Stimulated activated memory B cell treated with anti-CD40 and anti-IgM and Interleukin-4, amounts not matched to agents 10 μg/mL and 1 μg/mL and 100 μg/mL, for 72 hours (primary cell): ENCODE results near the gene PPP1R15B.
A peak's percentile ranks its signal among the peaks of the same experiment; 100 is the strongest.

ENCODE experiments used
- ATAC-seq: fragments of 150-1000 bp; cut with Tn5 transposase; 2 replicates; pipeline ENCODE4 v1.10.0; 2021
- H3K27ac Mint-ChIP-seq: one replicate; pipeline ENCODE4 v1.8.0; 2022; ENCODE audit warnings: mild to moderate bottlenecking, mixed read lengths
- H3K27me3 Mint-ChIP-seq: one replicate; pipeline ENCODE4 v1.8.0; 2022; ENCODE audit warnings: mixed read lengths
- H3K36me3 Mint-ChIP-seq: one replicate; pipeline ENCODE4 v1.8.0; 2022; ENCODE audit warnings: mixed read lengths
- H3K4me1 Mint-ChIP-seq: one replicate; pipeline ENCODE4 v1.8.0; 2022; ENCODE audit warnings: mixed read lengths
- H3K4me3 Mint-ChIP-seq: one replicate; pipeline ENCODE4 v1.8.0; 2022; ENCODE audit warnings: mild to moderate bottlenecking, moderate library complexity, mixed read lengths
- H3K9me3 Mint-ChIP-seq: one replicate; pipeline ENCODE4 v1.8.0; 2022; ENCODE audit warnings: mixed read lengths

PPP1R15B gene

GRCh38 chr1:204411451-204412204, at the start of gene PPP1R15B:
Gene PPP1R15B (minus strand): TSS chr1:204411817. CDS start chr1:204411411, 406 bp downstream.
- peaks cover 19% of the 10 kb centered on the region for H3K36me3 Mint-ChIP-seq
- ATAC-seq = peak; percentile 99
- H3K27me3 Mint-ChIP-seq = no peaks in the 10 kb centered on the region
- H3K4me1 Mint-ChIP-seq = peaks cover 34% of the 10 kb centered on the region
- no peaks in the 10 kb centered on the region for H3K9me3 Mint-ChIP-seq
- H3K27ac Mint-ChIP-seq = peak within 1 kb of the TSS; percentile 98
- peak within 1 kb of the TSS; percentile 100 for H3K4me3 Mint-ChIP-seq

GRCh38 chr1:204460346-204460745, 48.7 kb upstream of the PPP1R15B start:
- H3K4me3 Mint-ChIP-seq = no peak overlapping the region
- H3K4me1 Mint-ChIP-seq = peaks cover 75% of the 10 kb centered on the region
- H3K9me3 Mint-ChIP-seq = no peaks in the 10 kb centered on the region
- no peak for ATAC-seq
- H3K27me3 Mint-ChIP-seq = no peaks in the 10 kb centered on the region
- H3K36me3 Mint-ChIP-seq = peaks cover 63% of the 10 kb centered on the region
- peak overlapping the region; percentile 89 for H3K27ac Mint-ChIP-seq

GRCh38 chr1:204459706-204460105, 48.1 kb upstream of the PPP1R15B start:
- Mint-ChIP-seq H3K27me3 (no peaks in the 10 kb centered on the region), H3K27ac (no peak overlapping the region), H3K4me3 (no peak overlapping the region), H3K36me3 (peaks cover 70% of the 10 kb centered on the region), H3K4me1 (peaks cover 73% of the 10 kb centered on the region), H3K9me3 (no peaks in the 10 kb centered on the region)
- ATAC-seq = no peak

- no peak overlapping the region for H3K4me3 Mint-ChIP-seq
- H3K27ac Mint-ChIP-seq = peak overlapping the region; percentile 43
- no peak for ATAC-seq
- no peaks in the 10 kb centered on the region for H3K9me3 Mint-ChIP-seq
- H3K4me1 Mint-ChIP-seq = peaks cover 73% of the 10 kb centered on the region
- H3K36me3 Mint-ChIP-seq = peaks cover 61% of the 10 kb centered on the region
- H3K27me3 Mint-ChIP-seq = no peaks in the 10 kb centered on the region
Measured at GRCh38 chr1:204457666-204458065, 46.0 kb upstream of the PPP1R15B start.

- Mint-ChIP-seq H3K27me3 (no peaks in the 10 kb centered on the region), H3K4me3 (no peak overlapping the region), H3K36me3 (peaks cover 61% of the 10 kb centered on the region), H3K4me1 (peaks cover 69% of the 10 kb centered on the region), H3K9me3 (no peaks in the 10 kb centered on the region), H3K27ac (no peak overlapping the region)
- no peak for ATAC-seq
Measured at GRCh38 chr1:204456826-204457442, 45.3 kb upstream of the PPP1R15B start.

- H3K4me3 Mint-ChIP-seq = no peak overlapping the region
- H3K36me3 Mint-ChIP-seq = peaks cover 64% of the 10 kb centered on the region
- H3K9me3 Mint-ChIP-seq = no peaks in the 10 kb centered on the region
- ATAC-seq = no peak
- H3K4me1 Mint-ChIP-seq = peaks cover 69% of the 10 kb centered on the region
- H3K27ac Mint-ChIP-seq = no peak overlapping the region
- H3K27me3 Mint-ChIP-seq = no peaks in the 10 kb centered on the region
Measured at GRCh38 chr1:204455831-204456145, 44.2 kb upstream of the PPP1R15B start.

GRCh38 chr1:204455063-204455830, 43.6 kb upstream of the PPP1R15B start:
- peak overlapping the region; percentile 33 for H3K27ac Mint-ChIP-seq
- H3K4me1 Mint-ChIP-seq = peaks cover 69% of the 10 kb centered on the region

GRCh38 chr1:204454476-204454875, 42.9 kb upstream of the PPP1R15B start:
- no peak overlapping the region for H3K4me3 Mint-ChIP-seq
- peaks cover 59% of the 10 kb centered on the region for H3K36me3 Mint-ChIP-seq
- ATAC-seq = no peak
- H3K27me3 Mint-ChIP-seq = no peaks in the 10 kb centered on the region
- no peaks in the 10 kb centered on the region for H3K9me3 Mint-ChIP-seq
- H3K4me1 Mint-ChIP-seq = peaks cover 69% of the 10 kb centered on the region
- H3K27ac Mint-ChIP-seq = peak overlapping the region; percentile 82

More at GRCh38 chr1:204455063-204455830, 43.6 kb upstream of the PPP1R15B start:
- Mint-ChIP-seq H3K36me3 (peaks cover 64% of the 10 kb centered on the region), H3K9me3 (no peaks in the 10 kb centered on the region), H3K4me3 (no peak overlapping the region), H3K27me3 (no peaks in the 10 kb centered on the region)
- no peak for ATAC-seq

GRCh38 chr1:204453141-204453772, 41.6 kb upstream of the PPP1R15B start:
- peaks cover 55% of the 10 kb centered on the region for H3K36me3 Mint-ChIP-seq
- H3K27me3 Mint-ChIP-seq = no peaks in the 10 kb centered on the region
- H3K27ac Mint-ChIP-seq = peak overlapping the region; percentile 82
- H3K9me3 Mint-ChIP-seq = no peaks in the 10 kb centered on the region
- peak overlapping the region; percentile 4 for H3K4me3 Mint-ChIP-seq
- H3K4me1 Mint-ChIP-seq = peaks cover 70% of the 10 kb centered on the region
- peak; percentile 96 for ATAC-seq

GRCh38 chr1:204451352-204452124, 39.9 kb upstream of the PPP1R15B start:
- no peak overlapping the region for H3K4me3 Mint-ChIP-seq
- peaks cover 82% of the 10 kb centered on the region for H3K4me1 Mint-ChIP-seq
- H3K9me3 Mint-ChIP-seq = no peaks in the 10 kb centered on the region
- H3K27me3 Mint-ChIP-seq = no peaks in the 10 kb centered on the region
- H3K36me3 Mint-ChIP-seq = peaks cover 55% of the 10 kb centered on the region
- H3K27ac Mint-ChIP-seq = peak overlapping the region; percentile 71
- no peak for ATAC-seq

GRCh38 chr1:204450461-204451257, 39.0 kb upstream of the PPP1R15B start:
- Mint-ChIP-seq H3K27me3 (no peaks in the 10 kb centered on the region), H3K27ac (peak overlapping the region; percentile 71)
- no peak for ATAC-seq

GRCh38 chr1:204449678-204450280, 38.2 kb upstream of the PPP1R15B start:
- no peaks in the 10 kb centered on the region for H3K27me3 Mint-ChIP-seq
- H3K9me3 Mint-ChIP-seq = no peaks in the 10 kb centered on the region
- H3K4me3 Mint-ChIP-seq = no peak overlapping the region
- H3K27ac Mint-ChIP-seq = peak overlapping the region; percentile 71
- H3K36me3 Mint-ChIP-seq = peaks cover 58% of the 10 kb centered on the region
- no peak for ATAC-seq
- peaks cover 90% of the 10 kb centered on the region for H3K4me1 Mint-ChIP-seq

More at GRCh38 chr1:204450461-204451257, 39.0 kb upstream of the PPP1R15B start:
- Mint-ChIP-seq H3K36me3 (peaks cover 58% of the 10 kb centered on the region), H3K9me3 (no peaks in the 10 kb centered on the region), H3K4me1 (peaks cover 89% of the 10 kb centered on the region), H3K4me3 (no peak overlapping the region)

- Mint-ChIP-seq H3K4me1 (peaks cover 90% of the 10 kb centered on the region), H3K36me3 (peaks cover 63% of the 10 kb centered on the region), H3K27me3 (no peaks in the 10 kb centered on the region), H3K9me3 (no peaks in the 10 kb centered on the region), H3K4me3 (no peak overlapping the region), H3K27ac (peak overlapping the region; percentile 15)
- no peak for ATAC-seq
Measured at GRCh38 chr1:204448991-204449677, 37.5 kb upstream of the PPP1R15B start.
